GM19397 (cell line): Measurements from ENCODE around the gene COL4A6.

Experiments used
- ATAC-seq: cut with Tn5 transposase; IDR thresholded peaks from one replicate; pipeline ENCODE4 v1.9.1; 2021; ENCODE audit warnings: mild to moderate bottlenecking, moderate library complexity; ENCODE audit not compliant: unreplicated experiment

COL4A6 gene

DNA sequence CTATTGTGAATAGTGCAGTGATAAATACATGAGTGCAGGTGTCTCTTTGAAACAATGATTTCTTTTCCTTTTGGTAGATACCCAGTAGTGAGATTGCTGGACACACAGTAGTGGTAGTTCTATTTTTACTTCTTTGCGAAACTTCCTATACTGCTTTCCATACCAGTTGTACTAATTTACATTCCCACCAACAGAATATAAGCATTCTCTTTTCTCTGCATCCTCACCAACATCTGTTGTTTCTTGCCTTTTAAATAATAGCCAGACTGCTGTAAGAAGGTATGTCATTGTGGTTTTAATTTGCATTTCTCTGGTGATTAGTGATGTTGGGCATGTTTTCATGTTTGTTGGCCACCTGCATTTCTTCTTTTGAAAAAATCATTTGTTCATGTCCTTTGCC is 105.9 kb downstream of the COL4A6 start:
- peak; percentile 82 for ATAC-seq

DNA sequence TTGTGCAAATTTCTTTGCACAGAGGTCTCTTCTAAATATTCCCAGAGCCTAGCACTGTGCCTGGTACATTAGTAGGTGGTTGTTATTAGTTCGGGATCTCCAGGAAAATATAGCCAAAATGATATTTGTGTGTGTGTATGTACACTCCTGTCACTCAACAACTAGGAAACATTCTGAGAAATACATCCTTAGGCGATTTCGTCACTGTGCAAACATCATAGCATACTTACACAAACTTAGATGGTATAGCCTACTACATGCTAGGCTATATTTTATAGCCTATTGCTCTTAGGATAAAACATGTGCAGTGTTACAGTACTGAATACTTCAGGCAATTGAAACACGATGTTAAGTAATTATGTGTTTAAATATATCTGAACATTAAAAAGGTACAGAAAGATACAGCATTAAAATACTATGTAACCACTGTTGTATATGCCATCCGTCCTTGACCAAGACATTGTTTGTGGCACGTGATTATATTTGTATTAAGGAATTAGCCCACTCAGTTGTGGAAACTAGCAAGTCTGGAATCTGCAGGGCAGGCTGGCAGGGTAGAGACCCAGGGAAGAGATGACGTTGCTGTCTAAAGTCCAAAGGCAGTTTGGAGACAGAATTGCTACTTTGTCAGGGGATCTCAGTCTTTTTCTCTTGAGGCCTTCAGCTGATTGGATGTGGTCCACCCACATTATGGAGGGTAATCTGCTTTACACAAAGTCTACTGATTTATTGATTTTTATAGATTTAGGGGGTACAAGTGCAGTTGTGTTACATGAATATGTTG is 106.9 kb downstream of the COL4A6 start:
- no peak for ATAC-seq

DNA sequence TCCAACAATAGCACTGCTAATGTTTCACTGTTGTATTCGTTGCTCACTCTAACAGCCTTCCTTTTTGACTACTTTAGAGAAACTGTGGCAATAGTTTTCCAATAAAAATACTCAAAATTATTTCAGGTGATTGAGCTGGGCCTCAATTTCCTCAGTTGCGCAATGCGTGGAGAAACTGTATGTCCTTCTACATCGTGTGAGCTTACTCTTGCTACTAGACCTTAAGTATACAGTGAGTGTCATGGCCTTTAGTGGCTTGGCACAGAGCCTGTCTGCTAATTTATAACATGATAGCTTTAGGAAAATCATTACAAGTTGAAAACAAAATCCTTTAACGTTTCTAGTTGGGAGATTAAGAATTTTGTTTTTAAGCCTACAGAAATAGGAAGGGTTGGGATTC is 114.5 kb downstream of the COL4A6 start:
- ATAC-seq: no peak

DNA sequence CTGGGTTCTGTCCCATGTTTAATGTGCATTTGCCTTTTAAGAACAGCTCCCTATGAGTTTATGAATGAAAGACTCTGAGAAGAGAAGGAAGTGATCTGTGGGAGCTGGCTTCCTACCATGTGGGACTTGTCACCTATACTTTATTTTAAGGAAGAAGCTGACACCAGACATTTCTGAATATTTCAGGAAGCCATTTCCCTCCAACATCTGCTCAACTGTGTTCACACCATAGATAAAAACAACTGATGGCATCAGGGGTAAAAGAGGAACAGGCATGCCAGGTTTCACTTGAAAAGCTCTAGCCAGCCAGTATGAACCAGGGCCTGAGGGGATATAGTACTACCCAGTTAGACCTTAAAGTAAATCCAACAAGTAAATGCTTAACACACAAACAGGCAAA is 116.0 kb downstream of the COL4A6 start:
- ATAC-seq: no peak

DNA sequence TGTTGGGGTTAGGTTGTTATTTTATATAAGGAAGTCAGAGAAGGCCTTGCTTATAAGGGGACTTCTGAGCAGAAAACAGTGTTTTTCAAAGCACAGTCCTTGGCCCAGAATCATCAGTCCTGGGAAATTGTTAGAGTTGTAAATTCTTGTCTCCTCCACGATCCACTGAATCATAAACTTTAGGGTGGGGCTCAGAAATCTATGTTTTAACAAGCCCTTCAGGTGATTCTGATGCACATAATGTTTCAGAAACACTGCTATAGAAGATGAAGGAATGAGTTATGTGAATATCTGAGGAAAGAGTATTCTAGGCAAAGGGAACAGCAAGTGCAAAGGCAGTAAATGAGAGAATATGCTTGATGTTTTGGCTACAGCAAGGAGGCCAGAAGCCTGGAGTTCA is 121.8 kb downstream of the COL4A6 start:
- ATAC-seq: no peak

DNA sequence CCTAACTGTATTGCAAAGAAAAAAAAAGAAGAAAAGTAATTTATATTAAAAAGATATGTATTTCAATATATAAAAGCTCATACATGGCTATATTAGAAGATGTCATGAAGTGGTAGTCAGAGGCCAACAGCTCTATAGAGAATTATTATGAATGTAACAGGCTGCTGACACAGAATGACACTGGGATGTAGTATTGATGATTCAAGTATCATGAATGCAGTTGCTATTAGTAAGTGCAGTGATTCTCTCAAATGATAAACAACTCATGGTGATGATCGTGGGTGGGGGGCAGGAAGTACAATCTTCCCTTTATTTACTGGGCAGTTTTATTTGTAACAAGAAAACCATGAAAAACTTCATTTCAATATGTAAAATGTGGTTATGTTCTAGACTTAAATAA is 124.6 kb downstream of the COL4A6 start:
- ATAC-seq: no peak

DNA sequence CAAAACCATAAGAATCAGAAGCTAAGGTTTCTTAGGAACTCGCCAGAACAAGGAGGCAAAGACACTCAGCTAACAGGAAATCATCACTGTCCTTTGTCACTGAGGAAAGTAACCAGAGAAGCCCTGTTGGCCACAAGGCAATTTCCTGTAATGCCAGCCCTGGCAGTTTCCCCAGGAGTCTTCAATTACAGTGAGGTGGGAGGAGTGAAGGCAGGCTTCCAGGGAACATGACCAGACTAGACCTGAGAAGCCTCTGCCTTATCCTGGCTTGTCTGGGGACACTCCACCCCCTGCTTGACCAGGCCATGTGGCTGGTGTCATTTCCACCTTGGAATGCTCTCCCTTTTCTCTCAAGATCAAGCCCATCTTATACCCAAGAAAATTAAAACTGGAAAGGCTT is 125.3 kb downstream of the COL4A6 start:
- ATAC-seq: no peak

DNA sequence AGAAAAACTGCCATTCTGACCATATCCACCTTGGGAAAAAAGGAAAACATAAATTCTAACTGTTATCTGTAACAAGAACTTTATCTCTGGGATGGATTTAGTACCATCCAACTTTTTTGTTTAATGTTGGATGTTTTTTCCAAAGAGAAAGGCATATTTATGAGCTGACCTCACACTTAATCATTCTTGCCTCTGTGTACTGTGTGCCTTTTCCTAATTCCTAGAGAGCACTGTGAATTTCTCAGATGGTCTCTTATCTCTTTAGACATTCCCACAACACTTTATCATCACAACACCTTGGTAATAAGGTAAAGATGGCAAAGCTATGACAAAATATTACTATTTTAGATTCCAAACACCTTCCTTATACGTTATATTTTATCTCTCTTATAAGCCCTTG is 126.2 kb downstream of the COL4A6 start:
- no peak for ATAC-seq

DNA sequence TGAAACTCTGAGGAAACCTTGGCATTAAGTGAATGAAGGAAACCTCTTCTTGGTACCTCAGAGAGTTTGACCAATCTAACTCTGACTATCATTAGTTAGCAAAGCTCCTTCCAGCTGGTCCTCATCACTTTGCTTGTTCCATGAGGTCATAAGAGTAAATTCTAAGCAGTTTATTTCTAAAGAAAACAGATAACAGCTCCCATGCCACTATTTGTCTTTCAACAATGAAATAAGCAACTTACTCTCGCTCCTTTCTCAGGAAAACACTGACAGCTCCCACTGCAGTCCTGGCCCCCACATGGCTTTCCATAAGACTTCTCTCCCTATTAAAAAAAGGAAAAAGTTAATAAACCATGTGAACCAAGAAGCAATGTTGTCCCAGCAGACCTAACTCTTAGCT is 127.7 kb downstream of the COL4A6 start:
- ATAC-seq: no peak

DNA sequence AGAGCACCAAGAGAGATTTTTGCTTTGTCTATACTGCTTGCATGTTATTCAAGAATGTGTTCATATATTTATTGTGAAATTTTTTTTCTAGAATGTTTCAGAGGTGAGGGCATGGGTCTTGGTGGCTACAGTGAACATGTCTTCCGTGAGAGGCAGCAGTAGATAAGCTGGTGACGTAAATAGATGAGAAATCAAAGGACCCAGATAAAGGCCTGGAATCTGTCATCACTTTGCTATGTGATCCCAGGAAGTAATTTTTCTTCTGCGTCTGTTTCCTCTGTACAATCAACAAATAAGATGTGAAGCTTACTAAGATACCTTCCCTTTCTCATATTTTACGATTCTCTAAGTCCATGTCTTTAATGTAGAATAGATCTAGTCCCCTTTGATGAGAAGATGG is 129.1 kb downstream of the COL4A6 start:
- ATAC-seq: no peak

DNA sequence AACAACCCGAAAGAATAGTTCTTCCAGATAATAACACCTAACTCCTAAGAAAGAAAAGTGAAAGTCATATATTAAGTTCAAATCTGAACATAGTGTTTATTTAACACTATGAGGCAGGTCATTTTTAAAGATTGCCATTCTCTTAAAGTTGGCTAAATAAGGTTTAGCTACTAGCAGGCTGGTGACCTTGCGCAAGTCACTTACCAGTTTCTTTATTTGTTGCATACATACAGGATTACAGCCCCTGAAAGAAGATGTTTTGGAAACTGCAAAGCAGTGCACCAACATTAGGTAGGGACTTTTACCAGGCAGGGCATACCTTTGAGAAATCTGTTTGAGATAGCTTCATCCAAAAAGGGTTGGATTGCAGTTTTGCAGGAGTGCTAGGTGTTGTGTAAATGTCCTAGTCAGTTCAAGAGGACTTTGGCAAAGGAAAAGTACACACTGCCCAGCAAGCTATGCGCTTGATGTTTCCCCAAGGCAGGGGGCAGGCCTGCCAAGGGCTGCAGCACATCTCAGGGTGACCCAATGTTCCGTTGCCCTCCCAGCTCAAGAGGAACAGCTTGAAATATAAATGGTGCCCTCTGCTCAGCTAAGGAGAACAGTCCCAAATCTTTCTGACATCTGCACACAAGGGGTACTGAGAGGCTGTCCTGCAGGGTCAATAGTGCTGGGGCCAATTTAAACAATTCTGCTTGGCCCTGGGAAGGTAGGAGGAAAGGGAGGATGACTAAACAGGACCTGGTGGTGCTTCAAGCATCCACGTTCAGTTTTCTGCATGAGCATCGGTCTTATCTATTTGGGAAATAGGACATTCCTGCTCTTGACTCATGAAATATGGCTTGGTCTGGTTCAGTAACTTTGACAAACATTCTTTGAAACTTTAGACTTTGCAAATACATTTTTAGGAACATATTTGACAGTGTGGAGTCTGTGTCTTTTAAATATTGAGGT is 130.8 kb downstream of the COL4A6 start:
- ATAC-seq: no peak

DNA sequence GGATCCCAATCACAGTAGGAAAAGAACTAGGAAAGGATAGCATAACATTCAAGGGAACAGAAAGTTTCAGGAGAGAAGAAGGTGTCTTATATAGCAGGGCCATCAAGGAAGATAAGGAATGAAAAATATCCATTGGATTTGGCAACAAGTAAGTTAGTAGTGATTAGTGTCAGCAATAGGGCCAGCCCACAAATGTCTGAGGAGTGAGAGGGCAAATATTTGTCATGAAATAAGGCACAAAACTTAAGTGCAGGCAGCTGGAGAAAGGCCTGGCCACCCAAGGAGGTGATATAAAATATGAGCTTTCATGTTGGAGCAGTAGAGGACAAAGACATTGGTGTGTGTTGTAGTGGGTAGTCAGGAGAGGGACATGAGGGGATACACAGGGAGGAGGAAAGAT is 132.1 kb downstream of the COL4A6 start:
- ATAC-seq: no peak

DNA sequence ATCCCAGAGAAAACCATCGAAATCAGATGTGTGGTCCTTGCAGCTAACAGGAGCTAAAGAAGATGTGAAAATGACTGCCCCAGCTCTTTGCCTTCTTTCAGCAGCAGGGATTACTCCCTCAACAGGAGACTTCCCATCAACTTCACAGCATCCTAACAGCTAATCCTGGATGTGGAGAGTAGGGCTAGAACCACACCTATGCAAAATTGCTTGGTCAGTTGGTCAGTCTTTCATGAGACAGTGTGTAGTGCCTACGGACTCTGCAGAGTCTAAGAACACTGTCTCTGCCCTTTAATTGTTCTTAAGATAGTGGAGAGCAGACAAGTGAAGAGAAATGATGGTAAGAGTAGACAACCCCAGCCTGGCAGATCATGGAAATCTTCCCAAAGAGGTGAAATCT is 133.5 kb downstream of the COL4A6 start:
- ATAC-seq: no peak

DNA sequence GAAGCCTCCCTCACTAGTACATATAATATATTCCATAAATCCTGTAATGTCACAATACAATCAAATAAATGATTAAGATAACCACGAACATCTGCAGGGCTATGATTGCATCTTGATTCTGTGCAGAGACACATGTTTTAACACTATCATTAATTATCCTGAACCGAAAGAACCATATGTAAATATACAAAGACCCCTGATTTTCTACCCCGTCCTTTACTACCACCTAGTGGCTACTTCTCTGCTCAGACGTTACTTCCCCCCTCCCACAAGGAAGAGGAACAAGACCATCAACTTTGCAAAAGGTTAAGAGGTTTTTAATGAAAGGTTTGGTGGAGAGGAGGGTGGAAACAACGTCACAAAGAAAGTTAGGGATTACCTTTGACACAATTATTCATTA is 134.0 kb downstream of the COL4A6 start:
- ATAC-seq: no peak

DNA sequence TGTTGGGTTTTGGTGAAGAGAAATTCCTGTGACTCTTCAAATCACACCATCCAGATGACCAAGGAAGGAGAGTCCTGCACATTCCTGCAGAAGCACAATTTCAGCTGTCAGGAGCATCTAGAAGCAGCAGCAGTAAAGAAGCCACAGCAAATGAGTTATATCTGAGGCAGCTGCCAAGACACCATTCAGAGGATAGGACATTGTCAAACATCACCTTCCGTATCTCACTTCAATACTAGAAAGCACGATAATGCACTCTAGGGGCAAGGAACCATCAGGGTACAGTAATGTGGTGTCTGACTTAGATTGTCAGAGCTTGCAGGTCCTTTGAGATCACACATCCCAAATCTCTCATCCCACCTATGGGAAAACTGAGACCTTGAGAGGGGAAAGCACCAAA is 134.5 kb downstream of the COL4A6 start:
- no peak for ATAC-seq

DNA sequence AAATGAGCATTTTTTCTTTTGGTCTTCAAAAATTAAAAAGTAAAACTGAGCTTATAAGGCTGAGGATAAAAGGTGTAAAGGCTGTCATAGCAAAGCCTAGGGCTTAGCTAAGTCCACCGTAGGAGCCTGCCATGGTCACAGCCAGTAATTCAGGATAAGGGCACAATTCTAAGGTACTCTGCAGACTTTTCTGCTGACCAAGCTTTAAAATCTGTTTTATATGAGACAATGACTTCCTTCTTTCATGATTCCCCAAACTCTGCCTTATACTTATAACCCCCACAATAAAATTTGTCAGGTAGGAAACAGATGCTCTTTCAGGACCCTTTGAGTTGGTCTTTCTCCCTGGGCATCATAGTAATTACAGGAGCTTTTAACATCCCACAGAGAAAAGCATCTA is 138.5 kb downstream of the COL4A6 start:
- ATAC-seq: no peak

DNA sequence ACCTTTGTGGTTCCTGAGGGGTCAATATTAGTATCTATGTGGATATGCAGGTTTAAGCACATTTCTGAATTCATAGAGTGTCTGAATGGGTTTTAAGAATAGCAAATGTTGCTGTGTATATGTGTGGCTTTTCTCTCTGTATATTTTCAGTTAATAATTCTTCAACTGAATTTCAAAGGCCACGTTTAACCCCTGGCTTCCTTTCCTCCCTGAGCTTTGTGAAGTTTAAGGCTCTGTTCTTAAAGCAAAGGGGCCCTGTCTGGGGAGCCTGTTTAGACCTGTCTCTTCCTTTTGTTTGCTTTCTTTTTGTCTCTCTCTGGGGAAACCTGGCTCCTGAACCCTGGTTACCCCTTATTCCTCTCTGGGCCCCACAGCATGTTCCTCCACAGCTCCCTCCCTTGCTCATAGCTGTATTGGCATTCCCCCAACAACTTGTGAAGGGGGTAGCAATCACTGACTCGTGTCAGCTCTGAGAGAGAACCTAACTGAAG is 139.1 kb downstream of the COL4A6 start:
- ATAC-seq: peak; percentile 67

DNA sequence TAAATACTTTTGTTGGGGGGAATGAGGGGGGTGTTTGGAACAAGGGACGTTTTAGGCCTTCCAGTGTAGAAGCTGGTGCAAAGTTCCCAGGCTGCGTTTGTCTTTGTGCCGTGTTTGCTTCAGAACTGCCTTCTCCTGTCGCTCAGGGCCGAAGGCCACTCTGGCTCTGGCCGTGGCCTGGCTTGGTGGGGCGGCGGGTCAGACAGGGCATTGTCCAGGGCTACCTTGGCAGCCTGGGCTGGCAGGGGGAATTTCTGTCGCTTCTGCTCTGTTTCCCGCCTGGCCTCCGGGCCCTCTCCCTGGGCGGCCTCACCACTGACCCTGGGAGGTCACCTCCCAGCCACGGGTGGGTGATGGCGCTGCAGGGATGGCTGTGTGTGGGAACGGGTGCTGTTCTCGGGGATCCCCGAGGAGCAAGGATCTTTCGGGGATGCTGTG is 140.0 kb downstream of the COL4A6 start:
- no peak for ATAC-seq

DNA sequence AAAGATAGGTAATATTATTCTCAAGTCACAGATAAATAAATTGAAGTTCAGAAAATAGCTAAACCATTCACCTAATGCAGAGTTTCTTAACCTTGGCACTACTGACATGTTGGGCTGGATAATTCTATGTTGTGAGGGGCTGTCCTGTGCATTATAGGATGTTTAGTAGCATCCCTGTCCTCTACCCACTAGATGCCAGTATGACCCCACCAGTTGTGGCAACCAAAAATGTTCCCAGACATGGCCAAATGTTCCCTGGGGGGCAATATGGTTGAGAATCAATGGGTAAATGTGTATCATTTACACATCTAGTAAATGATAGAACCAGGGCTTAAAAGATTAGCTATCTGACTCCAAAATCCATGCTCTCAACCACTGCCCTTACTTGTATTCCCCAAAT is 140.9 kb downstream of the COL4A6 start:
- no peak for ATAC-seq

DNA sequence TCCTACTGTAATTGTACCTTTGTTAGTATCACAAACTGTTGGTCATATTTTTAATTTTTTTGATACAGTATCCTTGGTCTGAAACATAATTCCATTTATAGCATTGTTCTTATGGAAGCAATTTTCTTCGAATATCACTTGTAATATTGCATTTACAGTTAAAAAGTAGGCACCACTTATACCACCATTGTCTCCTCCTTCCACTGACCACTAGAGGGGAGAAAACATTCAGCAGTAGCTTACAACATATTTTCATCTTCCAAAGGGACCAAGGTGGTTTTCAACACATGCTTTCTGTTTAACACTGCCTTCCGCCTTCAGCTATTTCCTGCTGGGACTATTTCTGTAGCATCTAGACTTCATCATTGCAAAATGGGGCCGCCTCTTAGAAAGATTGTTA is 146.2 kb downstream of the COL4A6 start:
- no peak for ATAC-seq

DNA sequence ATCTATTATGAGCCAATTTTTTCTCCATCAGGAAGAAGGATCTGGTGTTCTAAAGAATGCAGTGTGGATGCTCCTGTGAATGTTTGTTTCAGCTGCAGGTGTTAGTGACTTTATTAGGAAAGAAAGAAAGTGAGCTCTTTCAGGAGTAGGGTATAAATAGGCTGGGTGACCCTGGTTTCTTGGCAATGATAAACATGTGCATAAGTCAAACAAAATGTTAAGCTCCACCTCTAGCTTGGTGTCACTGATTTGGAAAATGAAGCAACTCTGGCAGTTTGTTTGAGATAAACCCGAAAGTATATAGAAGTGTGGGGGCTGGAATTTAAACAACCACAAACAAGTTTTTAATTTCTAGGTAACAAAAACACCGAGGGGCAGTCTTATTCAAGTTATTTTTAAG is 152.3 kb downstream of the COL4A6 start:
- no peak for ATAC-seq

DNA sequence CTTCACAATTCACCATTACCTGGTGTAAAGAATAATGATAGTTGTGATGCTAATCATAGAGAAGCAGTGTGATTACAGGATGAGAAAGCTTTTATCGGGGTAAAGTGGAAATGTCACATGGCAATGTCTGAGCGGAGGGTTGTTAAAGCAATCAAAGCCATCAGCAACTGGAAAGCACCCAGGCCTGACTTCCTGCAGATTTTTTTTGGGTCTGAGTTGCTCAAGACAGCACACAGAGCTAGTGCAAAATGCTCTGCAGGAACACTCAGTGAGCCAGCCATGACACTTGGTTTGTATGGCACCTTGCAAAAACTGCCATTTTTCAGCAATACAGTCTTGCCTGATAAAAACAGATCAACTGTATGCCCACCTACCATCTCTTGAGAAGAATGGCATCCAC is 152.9 kb downstream of the COL4A6 start:
- no peak for ATAC-seq
